NCI-H345 (cell line): Measurements from ENCODE around the gene ACER1.
A peak's percentile ranks its signal among the peaks of the same experiment; 100 is the strongest.

ENCODE experiments used
- DNase-seq: peaks from one replicate; lab custom pipeline; 2025; lab: John Stamatoyannopoulos, UW

Gene ACER1

GRCh38 chr19:6268382-6268771 is 65.0 kb downstream of the ACER1 start:
- DNase-seq = no peak

- DNase-seq = no peak
These were observed 65.6 kb downstream of the ACER1 start for GRCh38 chr19:6267552-6268381.

GRCh38 chr19:6264803-6265202 is 68.6 kb downstream of the ACER1 start:
- no peak for DNase-seq

GRCh38 chr19:6263735-6264444 is 69.5 kb downstream of the ACER1 start:
- no peak for DNase-seq

GRCh38 chr19:6263306-6263705 is 70.1 kb downstream of the ACER1 start:
- no peak for DNase-seq

- DNase-seq = no peak
These were observed 70.9 kb downstream of the ACER1 start for GRCh38 chr19:6262519-6262918.

- DNase-seq = no peak
These were observed 71.5 kb downstream of the ACER1 start for GRCh38 chr19:6261883-6262282.

- DNase-seq = peak; percentile 10
These were observed 72.3 kb downstream of the ACER1 start for GRCh38 chr19:6260912-6261650.

GRCh38 chr19:6260376-6260775 is 73.0 kb downstream of the ACER1 start:
- DNase-seq = no peak

GRCh38 chr19:6259312-6259861 is 74.0 kb downstream of the ACER1 start:
- DNase-seq = no peak

- DNase-seq = no peak
These were observed 74.5 kb downstream of the ACER1 start for GRCh38 chr19:6258812-6259311.
